ENCODE results near the gene ITGA1.

- TF ChIP-seq POLR2A (IDR thresholded peaks at IDR 0.05; ENCODE audit: low read length) (no peak), GATA1 (IDR thresholded peaks at IDR 0.05; ENCODE audit: low read depth, low read length) (no peak)
Observed at GRCh38 chr5:52945040-52945439, 157.3 kb downstream of the ITGA1 start.
